Measurements from ENCODE around the gene MYCL. TPM values are rescaled to one million over a fixed set of nuclear protein-coding genes. Genes with fewer than 3 reads are reported as not detected.
"Not testable (repeated sequence)": the region's sequence is repeated elsewhere in the genome, so short reads cannot be mapped to it uniquely, and the experiment has no call there.

MYCL gene
- total RNA-seq, 3 donors from 2014 or later: 4.2 to 17.2 (median 9.4) TPM

GRCh38 chr1:39877231-39877778 lies 24.4 kb downstream of the MYCL start:
- intact Hi-C loops (cut with DNase I, micrococcal nuclease): no loop called here
- Histone ChIP-seq H3K4me3 (no peak overlapping the region), H3K9me3 (no peaks in the 10 kb centered on the region), H3K36me3 (ENCODE audit: low read depth) (no peaks in the 10 kb centered on the region), H3K4me1 (ENCODE audit: low read depth) (peaks cover 19% of the 10 kb centered on the region)
- DNase-seq: no peak
- no peak for ATAC-seq
- TF ChIP-seq, protein P1, sequence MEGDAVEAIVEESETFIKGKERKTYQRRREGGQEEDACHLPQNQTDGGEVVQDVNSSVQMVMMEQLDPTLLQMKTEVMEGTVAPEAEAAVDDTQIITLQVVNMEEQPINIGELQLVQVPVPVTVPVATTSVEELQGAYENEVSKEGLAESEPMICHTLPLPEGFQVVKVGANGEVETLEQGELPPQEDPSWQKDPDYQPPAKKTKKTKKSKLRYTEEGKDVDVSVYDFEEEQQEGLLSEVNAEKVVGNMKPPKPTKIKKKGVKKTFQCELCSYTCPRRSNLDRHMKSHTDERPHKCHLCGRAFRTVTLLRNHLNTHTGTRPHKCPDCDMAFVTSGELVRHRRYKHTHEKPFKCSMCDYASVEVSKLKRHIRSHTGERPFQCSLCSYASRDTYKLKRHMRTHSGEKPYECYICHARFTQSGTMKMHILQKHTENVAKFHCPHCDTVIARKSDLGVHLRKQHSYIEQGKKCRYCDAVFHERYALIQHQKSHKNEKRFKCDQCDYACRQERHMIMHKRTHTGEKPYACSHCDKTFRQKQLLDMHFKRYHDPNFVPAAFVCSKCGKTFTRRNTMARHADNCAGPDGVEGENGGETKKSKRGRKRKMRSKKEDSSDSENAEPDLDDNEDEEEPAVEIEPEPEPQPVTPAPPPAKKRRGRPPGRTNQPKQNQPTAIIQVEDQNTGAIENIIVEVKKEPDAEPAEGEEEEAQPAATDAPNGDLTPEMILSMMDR (IDR thresholded peaks at IDR 0.05): no peak

GRCh38 chr1:39876144-39876543 lies 25.6 kb downstream of the MYCL start:
- Histone ChIP-seq H3K36me3 (ENCODE audit: low read depth) (no peaks in the 10 kb centered on the region), H3K4me3 (no peak overlapping the region), H3K4me1 (ENCODE audit: low read depth) (peaks cover 10% of the 10 kb centered on the region), H3K9me3 (no peaks in the 10 kb centered on the region)
- ATAC-seq: no peak
- TF ChIP-seq, protein P1 (IDR thresholded peaks at IDR 0.05): no peak
- intact Hi-C loops (cut with DNase I, micrococcal nuclease): no loop called here
- no peak for DNase-seq

DNA sequence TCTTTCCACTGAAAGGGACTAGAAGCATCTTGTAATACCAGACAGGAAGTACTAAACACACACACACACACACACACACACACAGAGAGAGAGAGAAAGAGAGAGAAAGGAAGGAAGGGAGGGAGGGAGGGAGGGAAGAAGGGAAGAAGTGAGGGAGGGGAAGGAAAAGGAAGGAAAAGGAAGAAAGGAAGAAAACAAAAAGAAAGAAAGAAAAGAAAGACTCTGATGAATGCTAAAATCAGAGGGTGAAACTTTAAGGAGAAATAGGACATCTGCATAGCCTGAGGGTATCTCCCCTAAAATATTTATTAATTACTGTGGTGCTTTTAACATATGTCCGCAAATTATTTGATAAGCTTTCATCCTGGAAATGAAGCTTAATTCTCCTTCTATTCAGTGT lies 29.0 kb downstream of the MYCL start:
- no peaks in the 10 kb centered on the region for H3K36me3 ChIP-seq (ENCODE audit: low read depth)
- peaks cover 5% of the 10 kb centered on the region for H3K4me1 ChIP-seq (ENCODE audit: low read depth)
- TF ChIP-seq, protein P1 (IDR thresholded peaks at IDR 0.05): no peak
- no peak overlapping the region for H3K4me3 ChIP-seq
- no peak for DNase-seq
- ATAC-seq: no peak
- intact Hi-C loops (cut with DNase I, micrococcal nuclease): no loop called here
- H3K9me3 ChIP-seq: no peaks in the 10 kb centered on the region

DNA sequence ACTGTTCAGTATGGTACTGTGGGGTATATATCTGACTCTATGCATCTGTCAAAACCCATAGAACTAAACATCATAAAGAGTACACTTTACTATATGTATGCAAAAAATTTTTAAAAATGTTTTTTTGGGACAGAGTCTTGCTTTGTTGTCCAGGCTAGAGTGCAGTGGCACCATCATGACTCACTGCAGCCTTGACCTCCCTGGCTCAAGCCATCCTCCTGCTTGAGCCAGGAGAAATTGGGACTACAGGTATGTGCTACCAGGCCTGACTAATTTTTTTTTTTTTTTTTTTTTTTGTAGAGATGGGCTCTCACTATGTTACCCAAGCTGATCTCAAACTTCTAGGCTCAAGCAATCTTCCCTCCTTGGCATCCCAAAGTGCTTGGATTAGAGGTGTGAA lies 29.9 kb downstream of the MYCL start:
- DNase-seq (no peak), ATAC-seq (no peak)
- no peak overlapping the region for H3K4me3 ChIP-seq
- no peaks in the 10 kb centered on the region for H3K9me3 ChIP-seq
- no peaks in the 10 kb centered on the region for H3K36me3 ChIP-seq (ENCODE audit: low read depth)
- TF ChIP-seq, protein P1 (IDR thresholded peaks at IDR 0.05): no peak
- H3K4me1 ChIP-seq (ENCODE audit: low read depth): no peaks in the 10 kb centered on the region
- intact Hi-C loops (cut with DNase I, micrococcal nuclease): no loop called here

DNA sequence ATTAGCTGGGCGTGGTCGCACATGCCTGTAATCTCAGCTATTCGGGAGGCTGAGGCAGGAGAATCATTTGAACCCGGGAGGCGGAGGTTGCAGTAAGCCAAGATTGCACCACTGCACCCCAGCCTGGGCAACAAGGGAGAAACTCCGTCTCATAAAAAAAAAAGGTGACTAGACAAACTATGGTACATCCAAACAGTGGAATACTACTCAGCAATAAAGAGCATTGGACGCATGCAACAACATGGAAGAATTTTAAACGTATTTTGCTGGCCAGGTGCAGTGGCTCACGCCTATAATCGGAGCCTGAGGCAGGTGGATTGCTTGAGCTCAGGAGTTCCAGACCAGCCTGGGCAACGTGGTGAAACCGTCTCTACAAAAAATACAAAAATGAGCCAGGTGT lies 30.7 kb downstream of the MYCL start:
- DNase-seq; ATAC-seq; H3K4me1 ChIP-seq (ENCODE audit: low read depth); intact Hi-C loops (cut with DNase I, micrococcal nuclease); H3K9me3 ChIP-seq; H3K4me3 ChIP-seq; H3K36me3 ChIP-seq (ENCODE audit: low read depth): not testable (repeated sequence)

DNA sequence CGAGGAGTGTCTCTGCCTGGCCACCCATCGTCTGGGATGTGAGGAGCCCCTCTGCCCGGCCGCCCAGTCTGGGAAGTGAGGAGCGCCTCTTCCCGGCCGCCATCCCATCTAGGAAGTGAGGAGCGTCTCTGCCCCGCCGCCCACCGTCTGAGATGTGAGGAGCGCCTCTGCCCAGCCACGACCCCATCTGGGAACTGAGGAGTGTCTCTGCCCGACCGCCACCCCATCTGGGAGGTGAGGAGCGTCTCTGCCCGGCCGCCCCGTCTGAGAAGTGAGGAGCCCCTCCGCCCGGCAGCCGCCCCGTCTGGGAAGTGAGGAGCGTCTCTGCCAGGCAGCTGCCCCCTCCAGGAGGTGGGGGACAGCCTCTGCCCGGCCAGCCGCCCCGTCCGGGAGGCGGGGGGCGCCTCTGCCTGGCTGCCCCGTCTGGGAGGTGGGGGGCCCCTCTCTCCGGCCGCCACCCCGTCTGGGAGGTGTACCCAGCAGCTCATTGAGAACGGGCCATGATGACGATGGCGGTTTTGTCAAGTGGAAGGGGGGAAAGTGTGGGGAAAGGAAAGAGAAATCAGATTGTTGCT lies 32.1 kb downstream of the MYCL start:
- DNase-seq; H3K4me1 ChIP-seq (ENCODE audit: low read depth); H3K9me3 ChIP-seq; H3K36me3 ChIP-seq (ENCODE audit: low read depth); intact Hi-C loops (cut with DNase I, micrococcal nuclease); ATAC-seq; H3K4me3 ChIP-seq: not testable (repeated sequence)

GRCh38 chr1:39866767-39867166 lies 35.0 kb downstream of the MYCL start:
- DNase-seq: no peak
- Histone ChIP-seq H3K4me1 (ENCODE audit: low read depth) (no peaks in the 10 kb centered on the region), H3K4me3 (no peak overlapping the region), H3K36me3 (ENCODE audit: low read depth) (no peaks in the 10 kb centered on the region), H3K9me3 (no peaks in the 10 kb centered on the region)
- ATAC-seq: no peak
- TF ChIP-seq, protein P1 (IDR thresholded peaks at IDR 0.05): no peak
- intact Hi-C loops (cut with DNase I, micrococcal nuclease): no loop called here
